OCI-LY3 (cell line): ENCODE data around the gene SNED1.

Experiments used
- H2AFZ ChIP-seq: fragments of 200-600, 300-600 bp; shearing (Covaris generic); 2 replicates; pipeline ENCODE4 v1.6.0; 2014; ENCODE audit warnings: antibody characterized with exemption, low read depth, low read length
- H3K27ac ChIP-seq: fragments of 200-600, 300-600 bp; sonication (generic); 2 replicates; pipeline ENCODE4 v1.5.1; 2014; ENCODE audit warnings: mild to moderate bottlenecking, low read length, moderate library complexity, mixed read lengths
- H3K27me3 ChIP-seq: fragments of 200-600, 300-600 bp; sonication (generic); 2 replicates; pipeline ENCODE4 v1.6.1; 2014; ENCODE audit warnings: low read depth, low read length, mixed read lengths
- H3K36me3 ChIP-seq: fragments of 200-600, 300-600 bp; sonication (generic); replicated peaks from 2 replicates; pipeline ENCODE3; 2014; ENCODE audit warnings: low read depth, low read length, mixed read lengths
- H3K4me1 ChIP-seq: fragments of 300-600, 200-600 bp; sonication (generic); 2 replicates; pipeline ENCODE4 v1.6.1; 2014; ENCODE audit warnings: low read length, mixed read lengths
- H3K4me2 ChIP-seq: fragments of 200-600, 300-600 bp; sonication (generic); 2 replicates; pipeline ENCODE4 v1.6.1; 2014; ENCODE audit warnings: low read length, mixed read lengths
- H3K4me3 ChIP-seq: fragments of 300-600, 200-600 bp; sonication (generic); 2 replicates; pipeline ENCODE4 v1.5.1; 2014; ENCODE audit warnings: antibody characterized with exemption, mild to moderate bottlenecking, low read length, moderate library complexity
- H3K79me2 ChIP-seq: fragments of 300-600, 200-600 bp; shearing (Covaris generic); 2 replicates; pipeline ENCODE4 v1.6.1; 2014; ENCODE audit warnings: mild to moderate bottlenecking, low read length, mixed read lengths
- H3K9ac ChIP-seq: fragments of 300-600, 200-600 bp; shearing (Covaris generic); 2 replicates; pipeline ENCODE4 v1.6.0; 2014; ENCODE audit warnings: mild to moderate bottlenecking, low read length, moderate library complexity
- H3K9me3 ChIP-seq: fragments of 200-600, 300-600 bp; shearing (Covaris generic); 2 replicates; pipeline ENCODE4 v1.6.1; 2014; ENCODE audit warnings: low read length, mixed read lengths; ENCODE audit not compliant: insufficient read depth
- H4K20me1 ChIP-seq: fragments of 200-600, 300-600 bp; sonication (generic); 2 replicates; pipeline ENCODE4 v1.6.1; 2016; ENCODE audit warnings: low read length, mixed read lengths; ENCODE audit not compliant: insufficient read depth
- CTCF ChIP-seq: fragments of 200-600, 300-600 bp; sonication (generic); IDR thresholded peaks from 2 replicates; pipeline ENCODE4 v1.5.1; 2014; ENCODE audit warnings: antibody characterized with exemption, low read length, low read depth
- EZH2phosphoT487 ChIP-seq: fragments of 200-600 bp; shearing (Covaris generic); IDR thresholded peaks from 2 replicates; pipeline ENCODE4 v1.6.1; 2018; ENCODE audit warnings: antibody characterized with exemption, mixed run types, low read depth

The SNED1 gene

GRCh38 chr2:241007880-241008710, 9.7 kb downstream of the SNED1 start:
- Histone ChIP-seq H3K27ac (no peak overlapping the region), H3K36me3 (no peaks in the 10 kb centered on the region)

GRCh38 chr2:241008711-241009121, 10.3 kb downstream of the SNED1 start:
- no peak overlapping the region for H3K4me3 ChIP-seq
- H3K4me2 ChIP-seq, result no peak overlapping the region
- TF ChIP-seq EZH2phosphoT487, result no peak
- TF ChIP-seq CTCF, result no peak
- no peaks in the 10 kb centered on the region for H3K9me3 ChIP-seq
- H3K4me1 ChIP-seq, result no peaks in the 10 kb centered on the region
- no peak overlapping the region for H2AFZ ChIP-seq
- no peaks in the 10 kb centered on the region for H3K79me2 ChIP-seq
- H3K36me3 ChIP-seq, result no peaks in the 10 kb centered on the region
- H3K27me3 ChIP-seq, result no peaks in the 10 kb centered on the region
- H4K20me1 ChIP-seq, result no peaks in the 10 kb centered on the region
- H3K9ac ChIP-seq, result no peak overlapping the region
- no peak overlapping the region for H3K27ac ChIP-seq

More at GRCh38 chr2:241007880-241008710, 9.7 kb downstream of the SNED1 start:
- no peaks in the 10 kb centered on the region for H3K27me3 ChIP-seq
- H3K9ac ChIP-seq, result no peak overlapping the region
- no peak overlapping the region for H3K4me2 ChIP-seq
- no peak overlapping the region for H2AFZ ChIP-seq
- H3K9me3 ChIP-seq, result no peaks in the 10 kb centered on the region
- H3K4me3 ChIP-seq, result no peak overlapping the region
- TF ChIP-seq EZH2phosphoT487, result no peak
- TF ChIP-seq CTCF, result no peak
- no peaks in the 10 kb centered on the region for H4K20me1 ChIP-seq
- no peaks in the 10 kb centered on the region for H3K79me2 ChIP-seq
- H3K4me1 ChIP-seq, result no peaks in the 10 kb centered on the region

GRCh38 chr2:241009191-241009590, 10.8 kb downstream of the SNED1 start:
- Histone ChIP-seq H3K4me2 (no peak overlapping the region), H3K4me3 (no peak overlapping the region), H2AFZ (no peak overlapping the region), H3K79me2 (no peaks in the 10 kb centered on the region), H3K27me3 (no peaks in the 10 kb centered on the region), H3K36me3 (no peaks in the 10 kb centered on the region), H3K4me1 (no peaks in the 10 kb centered on the region), H3K27ac (no peak overlapping the region), H4K20me1 (no peaks in the 10 kb centered on the region), H3K9me3 (no peaks in the 10 kb centered on the region), H3K9ac (no peak overlapping the region)
- no peak for TF ChIP-seq EZH2phosphoT487
- no peak for TF ChIP-seq CTCF

- no peak overlapping the region for H3K9ac ChIP-seq
- H3K4me3 ChIP-seq, result no peak overlapping the region
- no peak overlapping the region for H2AFZ ChIP-seq
- H3K4me1 ChIP-seq, result no peaks in the 10 kb centered on the region
- TF ChIP-seq EZH2phosphoT487 (no peak), CTCF (no peak)
- H3K27me3 ChIP-seq, result no peaks in the 10 kb centered on the region
- H3K4me2 ChIP-seq, result no peak overlapping the region
- H3K9me3 ChIP-seq, result no peaks in the 10 kb centered on the region
- no peaks in the 10 kb centered on the region for H4K20me1 ChIP-seq
- H3K36me3 ChIP-seq, result no peaks in the 10 kb centered on the region
- no peaks in the 10 kb centered on the region for H3K79me2 ChIP-seq
- H3K27ac ChIP-seq, result no peak overlapping the region
Measured at GRCh38 chr2:241009601-241010530, 11.4 kb downstream of the SNED1 start.
